ENCODE data around the gene KLHL29. TPM values are rescaled to one million over a fixed set of nuclear protein-coding genes. Genes with fewer than 3 reads are reported as not detected.

Gene KLHL29
- total RNA-seq, 1 donor from 2014 or later, result 3.8 TPM

DNA sequence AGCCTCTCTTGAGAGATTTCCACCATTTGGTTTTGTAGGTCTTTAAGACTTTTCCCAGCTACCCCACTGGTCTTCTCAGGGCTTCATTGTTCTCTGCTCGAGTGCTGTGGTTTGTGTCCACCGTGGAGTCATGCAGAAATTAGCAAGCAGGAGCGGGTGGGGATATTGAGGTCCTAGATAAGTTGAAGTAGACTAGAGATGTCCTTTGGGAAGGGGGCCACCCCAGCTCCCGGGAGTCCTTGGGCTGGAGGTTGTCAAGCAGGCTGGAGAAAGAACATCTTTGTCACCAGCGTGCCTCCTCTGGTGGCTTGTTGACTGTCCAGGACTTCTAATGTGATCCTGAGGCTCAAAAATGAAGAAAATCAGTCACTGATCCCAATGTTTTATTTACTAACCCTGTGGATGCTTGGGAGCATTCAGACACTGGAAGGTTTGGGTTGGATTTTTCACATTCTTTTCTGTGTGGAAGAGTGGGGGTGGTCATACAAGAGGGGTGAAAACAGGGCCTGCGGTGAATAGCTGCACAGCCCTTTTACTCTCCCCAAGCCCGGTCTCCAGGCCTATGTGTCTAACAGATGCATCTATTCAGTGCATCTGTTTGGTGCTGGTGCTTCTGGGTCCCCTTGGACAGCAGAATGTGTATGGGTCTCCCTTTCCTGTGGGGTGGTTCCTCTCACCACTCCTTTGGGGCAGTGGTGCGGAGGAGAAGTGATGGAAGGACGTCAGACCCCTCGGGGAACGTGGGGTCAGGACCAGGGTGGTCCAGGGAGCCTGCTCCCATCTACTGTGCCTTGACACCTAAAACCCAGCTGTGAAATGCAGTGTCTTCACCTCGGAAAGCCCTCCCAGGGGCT is 208.1 kb downstream of the KLHL29 start:
- Mint-ChIP-seq H3K9me3 (no peaks in the 10 kb centered on the region), H3K27me3 (no peaks in the 10 kb centered on the region), H3K27ac (no peak overlapping the region), H3K36me3 (ENCODE audit: low read depth) (no peaks in the 10 kb centered on the region), H3K4me1 (no peaks in the 10 kb centered on the region), H3K4me3 (no peak overlapping the region)
- intact Hi-C loops (cut with micrococcal nuclease), result no loop called here
- DNase-seq, result no peak

DNA sequence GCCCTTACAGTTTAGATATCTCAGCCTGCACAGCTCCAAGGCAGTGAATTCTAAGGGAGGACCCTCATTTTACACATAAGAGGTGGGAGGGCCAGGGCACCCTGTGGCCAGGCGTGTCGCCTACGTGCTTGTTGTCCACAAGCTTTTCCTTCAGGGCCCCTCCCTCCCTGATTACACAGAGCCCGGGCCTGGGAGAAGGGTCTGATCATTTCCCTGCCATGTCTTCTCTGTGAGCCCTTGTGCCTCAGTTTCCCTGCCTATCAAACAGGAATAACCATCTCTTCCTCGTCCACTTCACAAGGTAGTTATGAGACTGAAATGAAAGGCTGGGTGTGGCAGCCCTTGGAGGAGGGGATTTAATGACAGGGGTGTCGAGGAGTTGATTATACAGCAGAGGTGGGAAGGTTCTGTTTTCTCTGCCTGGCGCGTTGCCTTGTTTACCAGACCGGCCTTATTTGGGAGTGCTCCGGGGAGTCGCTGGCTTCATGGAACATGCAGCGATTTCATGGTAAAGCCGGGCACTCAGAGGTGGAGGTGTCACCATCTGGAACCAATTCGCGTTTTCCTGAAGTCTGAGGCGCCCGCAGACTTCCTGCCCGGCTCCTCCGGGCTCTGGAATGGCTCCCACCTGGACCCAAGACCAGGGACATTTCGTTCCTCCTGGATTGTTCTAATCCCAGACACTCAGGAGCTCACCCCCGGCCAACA is 208.9 kb downstream of the KLHL29 start:
- H3K36me3 Mint-ChIP-seq (ENCODE audit: low read depth), result no peaks in the 10 kb centered on the region
- intact Hi-C loops (cut with micrococcal nuclease), result no loop called here
- no peak for DNase-seq
- no peaks in the 10 kb centered on the region for H3K27me3 Mint-ChIP-seq
- no peak overlapping the region for H3K27ac Mint-ChIP-seq
- no peaks in the 10 kb centered on the region for H3K9me3 Mint-ChIP-seq
- no peak overlapping the region for H3K4me3 Mint-ChIP-seq
- H3K4me1 Mint-ChIP-seq, result no peaks in the 10 kb centered on the region

DNA sequence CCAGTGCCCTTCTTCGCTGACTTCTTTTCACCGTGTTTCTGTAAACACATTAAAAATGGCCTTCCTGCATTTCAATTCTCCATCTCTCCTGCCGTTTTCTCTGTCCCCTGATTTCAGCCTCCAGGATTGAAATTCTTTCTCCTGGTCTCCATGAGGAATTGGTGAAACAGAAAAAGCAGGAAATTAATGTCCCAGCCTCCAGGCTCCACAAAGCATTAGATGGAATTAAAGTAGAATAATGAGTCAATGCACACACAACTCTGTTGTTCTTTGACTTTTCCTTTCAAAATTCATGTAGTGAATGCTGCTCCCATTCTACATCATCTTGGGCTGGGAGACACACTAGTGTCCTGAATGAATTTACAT is 209.5 kb downstream of the KLHL29 start:
- H3K9me3 Mint-ChIP-seq, result no peaks in the 10 kb centered on the region
- H3K27ac Mint-ChIP-seq, result no peak overlapping the region
- no peaks in the 10 kb centered on the region for H3K27me3 Mint-ChIP-seq
- no peaks in the 10 kb centered on the region for H3K4me1 Mint-ChIP-seq
- H3K36me3 Mint-ChIP-seq (ENCODE audit: low read depth), result no peaks in the 10 kb centered on the region
- no peak overlapping the region for H3K4me3 Mint-ChIP-seq
- DNase-seq, result no peak
- intact Hi-C loops (cut with micrococcal nuclease), result no loop called here

DNA sequence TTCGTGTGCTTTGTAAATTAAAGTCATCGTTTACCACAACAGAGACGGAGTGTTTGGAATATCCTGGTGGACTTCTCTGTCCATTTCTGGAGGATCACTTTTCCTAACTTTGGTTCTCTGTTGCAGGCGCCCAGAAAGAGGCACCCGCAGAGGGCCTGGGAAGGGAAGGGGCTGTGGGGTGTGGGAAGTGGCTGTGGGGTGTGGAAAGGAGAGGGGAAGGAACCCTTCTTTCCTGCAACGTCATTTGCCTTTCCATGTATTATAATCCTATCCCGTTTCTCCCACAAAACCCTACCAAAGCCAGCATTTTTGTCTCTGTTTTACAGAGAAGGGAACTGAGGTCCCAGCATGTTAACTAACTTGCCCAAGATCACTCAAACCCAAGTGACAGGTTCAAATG is 210.0 kb downstream of the KLHL29 start:
- intact Hi-C loops (cut with micrococcal nuclease), result no loop called here
- H3K27me3 Mint-ChIP-seq, result no peaks in the 10 kb centered on the region
- no peaks in the 10 kb centered on the region for H3K9me3 Mint-ChIP-seq
- DNase-seq, result no peak
- H3K27ac Mint-ChIP-seq, result no peak overlapping the region
- no peaks in the 10 kb centered on the region for H3K4me1 Mint-ChIP-seq
- no peak overlapping the region for H3K4me3 Mint-ChIP-seq
- no peaks in the 10 kb centered on the region for H3K36me3 Mint-ChIP-seq (ENCODE audit: low read depth)

DNA sequence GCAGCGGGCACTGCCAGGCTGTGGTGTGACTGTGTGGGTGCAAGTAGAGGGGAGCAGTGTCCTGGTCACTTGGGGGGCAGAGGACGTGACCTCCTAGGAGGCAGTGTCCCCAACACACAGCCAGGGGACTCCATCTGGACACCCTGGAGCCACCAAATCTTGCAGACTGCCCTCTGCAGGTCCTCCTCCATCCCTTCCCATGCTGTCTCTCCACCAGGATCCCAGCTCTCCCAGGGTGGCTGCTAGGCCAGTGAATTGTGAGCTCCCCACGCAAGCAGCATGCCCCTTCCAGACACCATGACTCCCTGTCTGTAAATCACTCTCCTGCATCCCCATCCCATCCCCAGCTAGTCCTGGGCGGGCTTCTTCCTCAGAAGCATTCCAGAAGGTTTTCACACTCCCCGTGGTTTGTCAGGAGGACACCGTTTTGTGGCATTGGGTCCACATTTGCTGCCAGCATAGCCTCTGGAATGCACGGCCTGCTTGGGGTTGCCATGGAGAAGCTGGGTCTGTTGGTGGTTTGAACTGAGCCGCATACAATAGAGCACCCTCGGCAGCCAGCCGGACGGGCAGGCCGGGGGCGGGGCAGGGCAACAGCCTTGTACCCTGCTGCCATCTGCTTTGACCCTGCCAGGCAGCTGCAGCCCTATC is 210.7 kb downstream of the KLHL29 start:
- Mint-ChIP-seq H3K4me1 (no peaks in the 10 kb centered on the region), H3K9me3 (no peaks in the 10 kb centered on the region), H3K4me3 (no peak overlapping the region), H3K27me3 (no peaks in the 10 kb centered on the region), H3K36me3 (ENCODE audit: low read depth) (no peaks in the 10 kb centered on the region), H3K27ac (no peak overlapping the region)
- DNase-seq, result no peak
- intact Hi-C loops (cut with micrococcal nuclease), result no loop called here

DNA sequence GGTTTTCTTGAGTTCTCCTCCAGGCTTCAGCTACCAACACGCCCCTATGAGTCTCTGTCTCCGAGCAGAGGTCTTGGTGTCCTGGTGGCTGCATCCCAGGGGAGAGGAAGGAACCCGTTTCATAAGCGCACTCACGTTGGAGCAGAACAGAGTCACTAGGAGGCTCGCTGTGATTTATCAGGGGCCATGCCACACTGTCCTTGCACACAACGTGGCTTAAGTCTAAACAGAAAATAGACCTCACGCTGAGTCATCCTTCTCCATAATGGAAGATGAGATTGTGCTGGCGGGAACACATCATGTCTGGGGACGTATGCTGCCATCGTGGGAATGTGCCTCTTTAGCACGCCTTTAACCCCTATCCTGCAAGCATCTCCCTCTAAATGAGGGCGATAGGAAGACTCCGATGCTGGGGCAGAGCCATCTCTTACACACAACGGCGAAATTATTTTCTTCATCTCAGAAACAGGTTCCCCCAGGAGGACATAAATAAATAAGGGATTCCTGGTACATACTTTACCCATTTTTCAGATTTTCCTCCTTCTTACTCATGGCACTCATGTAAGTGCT is 211.4 kb downstream of the KLHL29 start:
- Mint-ChIP-seq H3K27me3 (no peaks in the 10 kb centered on the region), H3K36me3 (ENCODE audit: low read depth) (no peaks in the 10 kb centered on the region), H3K4me3 (no peak overlapping the region), H3K9me3 (no peaks in the 10 kb centered on the region), H3K27ac (no peak overlapping the region), H3K4me1 (no peaks in the 10 kb centered on the region)
- intact Hi-C loops (cut with micrococcal nuclease), result no loop called here
- DNase-seq, result no peak

DNA sequence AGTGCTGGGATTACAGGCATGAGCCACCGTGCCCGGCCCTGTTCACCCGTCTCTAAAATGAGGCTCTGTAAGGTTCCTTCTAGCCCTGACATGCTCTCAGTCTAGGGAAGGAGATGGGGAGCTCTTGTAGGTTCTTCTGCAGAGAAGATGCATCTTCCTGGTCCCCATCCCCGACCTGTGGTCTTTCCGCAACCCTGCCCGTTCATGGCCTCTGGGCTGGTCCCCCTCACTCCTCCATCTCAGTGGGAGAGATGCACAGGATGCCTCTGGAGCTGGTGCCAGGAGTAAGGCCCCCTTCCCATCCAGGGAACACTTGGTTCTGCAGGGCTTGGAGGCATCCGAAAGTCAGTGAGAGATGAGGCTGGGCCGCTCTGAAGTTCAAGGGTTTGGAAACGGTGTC is 212.7 kb downstream of the KLHL29 start:
- Mint-ChIP-seq H3K4me1 (no peaks in the 10 kb centered on the region), H3K36me3 (ENCODE audit: low read depth) (no peaks in the 10 kb centered on the region), H3K27ac (no peak overlapping the region), H3K9me3 (no peaks in the 10 kb centered on the region), H3K27me3 (no peaks in the 10 kb centered on the region), H3K4me3 (no peak overlapping the region)
- intact Hi-C loops (cut with micrococcal nuclease), result no loop called here
- no peak for DNase-seq

DNA sequence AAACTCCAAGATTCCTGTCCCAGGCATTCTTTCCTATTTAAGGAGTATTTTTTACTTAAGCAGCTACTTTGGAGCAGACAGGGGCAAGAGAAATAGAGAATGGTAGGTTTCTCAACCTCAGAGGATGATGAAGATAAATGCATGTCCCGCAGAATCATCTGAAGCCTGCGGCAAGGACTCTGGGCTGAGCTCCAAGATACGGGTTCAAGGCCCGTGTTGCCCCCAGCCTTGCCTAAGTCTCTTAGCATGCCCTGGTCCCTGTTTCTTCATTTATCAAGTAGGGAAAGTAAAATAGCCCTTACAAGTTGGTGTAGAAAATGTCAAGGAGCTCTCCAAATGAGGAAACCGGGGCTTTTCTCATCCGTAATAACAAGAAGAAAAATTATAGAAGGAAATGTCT is 214.0 kb downstream of the KLHL29 start:
- H3K27ac Mint-ChIP-seq, result no peak overlapping the region
- no peaks in the 10 kb centered on the region for H3K36me3 Mint-ChIP-seq (ENCODE audit: low read depth)
- H3K4me3 Mint-ChIP-seq, result no peak overlapping the region
- DNase-seq, result no peak
- H3K9me3 Mint-ChIP-seq, result no peaks in the 10 kb centered on the region
- intact Hi-C loops (cut with micrococcal nuclease), result no loop called here
- H3K27me3 Mint-ChIP-seq, result no peaks in the 10 kb centered on the region
- H3K4me1 Mint-ChIP-seq, result no peaks in the 10 kb centered on the region

DNA sequence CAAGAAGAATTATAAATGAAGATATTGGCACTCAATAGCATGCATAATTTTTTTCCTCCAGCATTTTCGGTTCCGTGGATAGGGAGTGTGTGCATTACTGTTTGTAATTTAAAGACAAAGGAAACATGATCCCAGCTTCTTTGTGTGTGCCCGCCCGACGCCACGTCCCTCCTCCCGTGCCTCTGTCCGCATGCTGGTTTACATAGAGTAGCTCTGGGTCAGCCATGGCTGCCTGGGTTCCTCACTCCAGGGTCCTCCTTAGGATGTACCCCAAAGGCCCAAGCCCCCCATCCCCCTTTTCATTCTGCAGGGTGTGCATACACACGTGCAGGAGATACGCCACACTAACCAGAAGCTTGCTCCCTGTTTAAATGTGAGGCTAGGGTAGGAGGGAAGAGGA is 214.7 kb downstream of the KLHL29 start:
- no peaks in the 10 kb centered on the region for H3K4me1 Mint-ChIP-seq
- intact Hi-C loops (cut with micrococcal nuclease), result no loop called here
- no peaks in the 10 kb centered on the region for H3K27me3 Mint-ChIP-seq
- no peaks in the 10 kb centered on the region for H3K9me3 Mint-ChIP-seq
- no peaks in the 10 kb centered on the region for H3K36me3 Mint-ChIP-seq (ENCODE audit: low read depth)
- H3K27ac Mint-ChIP-seq, result no peak overlapping the region
- no peak for DNase-seq
- no peak overlapping the region for H3K4me3 Mint-ChIP-seq

DNA sequence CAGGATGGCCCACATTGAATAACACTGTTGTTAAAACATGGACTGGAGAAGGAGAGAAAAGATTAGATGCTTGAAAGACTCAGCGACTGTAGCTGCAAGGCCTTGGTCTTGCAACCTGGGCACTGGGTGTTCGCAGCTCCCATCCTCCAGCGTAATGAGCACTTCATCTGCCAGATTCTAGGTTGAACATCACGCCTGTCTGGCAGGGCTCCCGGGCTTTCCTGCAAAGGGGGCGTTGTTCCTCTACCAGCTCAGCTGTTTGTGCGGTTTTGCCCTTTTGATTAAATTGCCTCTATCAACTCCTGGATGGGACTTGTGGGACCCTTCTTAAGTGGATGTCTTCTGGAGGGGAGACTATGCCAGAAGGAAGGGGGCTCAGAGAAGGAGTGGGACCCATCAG is 215.4 kb downstream of the KLHL29 start:
- no peaks in the 10 kb centered on the region for H3K36me3 Mint-ChIP-seq (ENCODE audit: low read depth)
- no peak overlapping the region for H3K27ac Mint-ChIP-seq
- no peak overlapping the region for H3K4me3 Mint-ChIP-seq
- intact Hi-C loops (cut with micrococcal nuclease), result no loop called here
- DNase-seq, result no peak
- H3K27me3 Mint-ChIP-seq, result no peaks in the 10 kb centered on the region
- no peaks in the 10 kb centered on the region for H3K4me1 Mint-ChIP-seq
- no peaks in the 10 kb centered on the region for H3K9me3 Mint-ChIP-seq

DNA sequence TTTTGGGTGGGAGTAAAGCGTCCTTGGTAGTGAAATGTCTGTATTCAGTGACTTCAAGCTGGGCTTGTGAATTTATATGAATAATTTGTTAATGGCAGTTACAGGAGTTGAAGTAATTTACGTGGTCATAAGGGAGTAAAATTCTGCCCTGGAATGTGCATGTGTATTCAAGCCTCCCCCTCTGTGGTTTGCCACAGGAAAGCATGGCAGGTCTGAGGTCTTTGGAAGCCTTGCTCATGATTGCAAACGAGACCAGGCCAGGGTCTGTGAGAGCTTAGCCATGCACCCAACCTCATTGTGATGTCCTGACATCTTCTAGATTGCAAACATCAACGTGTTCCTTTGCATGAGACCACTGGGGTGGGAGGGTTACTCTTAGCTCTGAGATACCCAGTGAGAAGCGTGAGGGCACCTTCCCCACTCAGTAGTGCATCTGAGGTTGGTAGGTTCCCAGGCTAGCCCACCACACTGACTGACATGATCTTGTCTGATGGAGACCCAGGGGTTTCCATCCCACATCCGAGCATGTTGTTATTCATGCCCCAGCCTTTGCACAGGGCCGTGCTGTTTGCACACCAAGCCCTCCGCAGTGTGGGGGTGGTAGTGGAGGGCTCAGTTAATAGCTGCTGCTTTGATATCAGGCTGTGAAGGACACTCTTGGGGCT is 216.5 kb downstream of the KLHL29 start:
- DNase-seq, result no peak
- Mint-ChIP-seq H3K36me3 (ENCODE audit: low read depth) (no peaks in the 10 kb centered on the region), H3K9me3 (no peaks in the 10 kb centered on the region), H3K27ac (no peak overlapping the region), H3K4me3 (no peak overlapping the region), H3K4me1 (no peaks in the 10 kb centered on the region), H3K27me3 (no peaks in the 10 kb centered on the region)
- intact Hi-C loops (cut with micrococcal nuclease), result no loop called here

DNA sequence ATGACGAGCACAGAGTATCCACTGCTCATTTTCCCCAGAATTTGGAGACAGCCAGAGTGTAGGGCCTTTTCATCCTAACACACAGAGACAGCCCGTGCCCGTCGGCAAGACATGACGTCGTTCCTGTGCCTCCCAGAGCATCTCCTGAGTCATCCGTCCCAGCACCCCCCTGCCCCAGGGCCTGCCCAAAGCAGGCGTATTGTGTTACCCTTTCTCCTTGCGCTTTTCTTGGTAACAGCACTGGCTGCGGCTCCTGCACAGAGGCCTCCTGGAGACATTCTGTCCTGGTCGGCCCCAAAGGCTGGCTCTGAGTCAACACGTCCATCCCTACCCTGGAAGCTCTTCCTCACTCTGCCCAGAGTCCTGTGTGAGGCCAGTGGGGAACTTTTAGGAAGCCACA is 217.1 kb downstream of the KLHL29 start:
- Mint-ChIP-seq H3K9me3 (no peaks in the 10 kb centered on the region), H3K27ac (no peak overlapping the region), H3K4me1 (no peaks in the 10 kb centered on the region), H3K4me3 (no peak overlapping the region), H3K36me3 (ENCODE audit: low read depth) (no peaks in the 10 kb centered on the region), H3K27me3 (no peaks in the 10 kb centered on the region)
- intact Hi-C loops (cut with micrococcal nuclease), result no loop called here
- no peak for DNase-seq

DNA sequence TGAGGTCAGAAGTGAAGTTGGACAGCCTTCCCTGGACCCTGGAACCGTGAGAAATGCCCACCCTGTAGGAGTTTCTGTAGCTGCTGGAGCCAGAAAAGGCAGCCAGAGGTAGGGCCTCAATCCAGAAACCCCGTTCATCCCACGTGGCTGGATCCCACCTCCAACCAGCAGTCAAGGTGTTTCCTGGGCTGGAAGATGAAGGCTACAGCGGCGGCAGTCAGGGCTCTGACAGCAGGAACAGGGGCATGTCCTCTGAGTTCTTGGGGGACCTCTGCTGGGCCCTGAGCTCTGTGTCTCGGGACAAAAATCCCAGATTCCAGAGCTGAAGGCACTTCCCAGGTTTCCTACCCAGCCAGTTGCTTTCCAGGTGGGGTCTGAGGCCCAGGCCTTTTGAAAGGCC is 218.2 kb downstream of the KLHL29 start:
- Mint-ChIP-seq H3K4me1 (no peaks in the 10 kb centered on the region), H3K9me3 (no peaks in the 10 kb centered on the region), H3K27ac (no peak overlapping the region), H3K36me3 (ENCODE audit: low read depth) (no peaks in the 10 kb centered on the region), H3K27me3 (no peaks in the 10 kb centered on the region), H3K4me3 (no peak overlapping the region)
- intact Hi-C loops (cut with micrococcal nuclease), result no loop called here
- DNase-seq, result no peak

DNA sequence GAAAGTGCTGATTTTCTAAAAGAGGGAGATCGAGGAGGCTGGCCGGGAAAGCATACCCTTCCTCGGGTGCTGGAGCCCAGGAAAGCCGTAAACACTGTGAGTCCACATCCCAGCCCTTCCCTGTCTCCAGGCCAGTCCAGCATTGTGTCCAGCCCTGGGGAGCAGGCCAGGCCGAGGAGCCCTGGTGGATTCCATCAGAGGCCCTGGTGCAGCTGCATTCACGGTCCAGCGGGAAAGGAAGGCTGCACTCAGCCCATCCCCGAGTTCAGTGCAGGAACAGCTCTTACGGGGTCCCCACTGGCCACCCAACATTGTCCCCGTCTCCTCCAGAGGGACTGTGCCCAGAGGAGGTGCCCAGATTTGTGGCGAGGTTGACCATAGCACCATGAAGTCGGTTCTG is 218.6 kb downstream of the KLHL29 start:
- no peaks in the 10 kb centered on the region for H3K4me1 Mint-ChIP-seq
- H3K36me3 Mint-ChIP-seq (ENCODE audit: low read depth), result no peaks in the 10 kb centered on the region
- no peaks in the 10 kb centered on the region for H3K9me3 Mint-ChIP-seq
- H3K4me3 Mint-ChIP-seq, result no peak overlapping the region
- DNase-seq, result no peak
- intact Hi-C loops (cut with micrococcal nuclease), result no loop called here
- no peak overlapping the region for H3K27ac Mint-ChIP-seq
- H3K27me3 Mint-ChIP-seq, result no peaks in the 10 kb centered on the region

Measured in activated CD4-positive, alpha-beta T cell treated with anti-CD3 and anti-CD28 coated beads, Interleukin-2, amount 10 ng/mL, durations not matched to agents 24 days and 14 days (primary cell).